K562 (cell line): Measurements from ENCODE around the gene TMEM39A. TPM values are rescaled to one million over a fixed set of nuclear protein-coding genes. Genes with fewer than 3 reads are reported as not detected.

ENCODE experiments used
- ATAC-seq: fragments of 200-7000 bp; cut with Tn5 transposase; 3 replicates; pipeline ENCODE4 v1.9.1; 2020; ENCODE audit warnings: moderate library complexity
- BruUV-seq: library from RNA; stranded (reverse); fragments of 400-500 nt; replicated peaks from 2 replicates; lab custom pipeline; 2021; lab: Mats Ljungman, UMichigan
- CTCF ChIA-PET: fragments of 300-600 bp; formaldehyde crosslinking; extraction: SDS; loops from one replicate; lab custom pipeline; 2021; ENCODE audit warnings: low intra/inter-chr PET ratio; lab: Yijun Ruan, JAX
- POLR2A ChIA-PET: fragments of 300-600, 350-650 bp; sonication (Branson Sonifier 250); formaldehyde crosslinking; extraction: SDS; loops from one replicate; lab custom pipeline; 2021; ENCODE audit warnings: antibody characterized with exemption, inconsistent platforms; lab: Yijun Ruan, JAX
- DNase-seq, 4 experiments: peaks; one replicate each; pipeline versions ENCODE4 v3.0.0 to v3.0.0-alpha.2; 2011 to 2018; ENCODE audit warnings: low spot score in 3 of 4, mixed read lengths in 3 of 4; ENCODE audit errors: extremely low read depth in 1 of 4
- FAIRE-seq: peaks from 2 replicates; lab custom pipeline; 2011; peaks lifted over from hg19 to GRCh38; lab: Jason Lieb, UNC
- H2AFZ ChIP-seq: 2 replicates; pipeline ENCODE4 v1.6.0; 2011; ENCODE audit warnings: low read depth, low read length, control low read depth, inconsistent platforms
- H3K27ac ChIP-seq: fragments of 200-600 bp; 3 replicates; pipeline ENCODE4 v1.8.0; 2011; ENCODE audit warnings: low read depth, mild to moderate bottlenecking, control low read depth, inconsistent platforms, low read length, moderate library complexity, mixed read lengths; ENCODE audit errors: extremely low read depth
- H3K27me3 ChIP-seq, 2 experiments: fragments of 300-600 bp in 1 of 2; 2 replicates in 1 of 2; 3 replicates in 1 of 2; pipeline versions ENCODE4 v1.6.0 to v1.8.0; 2011; ENCODE audit warnings: inconsistent platforms in 2 of 2, low read length in 2 of 2, mild to moderate bottlenecking in 1 of 2, mixed read lengths in 1 of 2, moderate library complexity in 1 of 2; ENCODE audit not compliant: control insufficient read depth in 2 of 2, insufficient read depth in 2 of 2
- H3K36me3 ChIP-seq: fragments of 300-600 bp; 3 replicates; pipeline ENCODE4 v1.8.0; 2011; ENCODE audit warnings: mild to moderate bottlenecking, low read length, inconsistent platforms; ENCODE audit not compliant: control insufficient read depth, insufficient read depth
- H3K4me1 ChIP-seq, 2 experiments: fragments of 200-600 bp in 1 of 2; replicated peaks in 1 of 2; 2 replicates in 1 of 2; 3 replicates in 1 of 2; pipeline versions ENCODE4 v1.5.1 to v1.8.0; 2011; ENCODE audit warnings: inconsistent platforms in 2 of 2, low read length in 2 of 2, mild to moderate bottlenecking in 1 of 2, mixed read lengths in 1 of 2, moderate library complexity in 1 of 2; ENCODE audit not compliant: control insufficient read depth in 2 of 2, insufficient read depth in 2 of 2
- H3K4me2 ChIP-seq: 2 replicates; pipeline ENCODE4 v1.6.1; 2011; ENCODE audit warnings: low read length, control low read depth, inconsistent platforms, mixed read lengths; ENCODE audit not compliant: insufficient read depth
- H3K4me3 ChIP-seq: fragments of 200-600 bp; sonication (generic), shearing (Covaris generic); 2 replicates; pipeline ENCODE4 v1.5.1; 2016; ENCODE audit warnings: control low read depth, inconsistent platforms
- H3K79me2 ChIP-seq: fragments of 200-600 bp; 3 replicates; pipeline ENCODE4 v1.8.0; 2011; ENCODE audit warnings: low read length, inconsistent platforms; ENCODE audit not compliant: control insufficient read depth, insufficient read depth
- H3K9ac ChIP-seq, 2 experiments: 2 replicates each; pipeline versions ENCODE4 v1.6.0 to v1.6.1; 2011; ENCODE audit warnings: low read depth in 2 of 2, low read length in 2 of 2, control low read depth in 1 of 2, inconsistent platforms in 1 of 2, mild to moderate bottlenecking in 1 of 2, mixed read lengths in 1 of 2; ENCODE audit not compliant: insufficient read depth in 1 of 2
- H3K9me1 ChIP-seq: one replicate; pipeline ENCODE4 v1.6.0; 2011; ENCODE audit warnings: inconsistent platforms, mild to moderate bottlenecking, low read length, moderate library complexity; ENCODE audit not compliant: control insufficient read depth, insufficient read depth
- H3K9me3 ChIP-seq: replicated peaks from 2 replicates; pipeline ENCODE4 v1.5.1; 2011; ENCODE audit warnings: low read depth, low read length, inconsistent platforms; ENCODE audit not compliant: control insufficient read depth, insufficient read depth
- H4K20me1 ChIP-seq: replicated peaks from 2 replicates; pipeline ENCODE4 v1.6.1; 2011; ENCODE audit warnings: low read length, inconsistent platforms, mixed read lengths; ENCODE audit not compliant: control insufficient read depth, insufficient read depth
- BCOR ChIP-seq: fragments of 450-650 bp; IDR thresholded peaks from 2 replicates; pipeline ENCODE4 v1.6.1; 2016
- POLR2B ChIP-seq: fragments of 450-650 bp; IDR thresholded peaks from 2 replicates; pipeline ENCODE4 v1.6.1; 2018; ENCODE audit warnings: low read depth; ENCODE audit not compliant: partially characterized antibody
- THRB ChIP-seq: fragments of 450-650 bp; formaldehyde crosslinking; conservative IDR thresholded peaks from 2 replicates; pipeline ENCODE4 v1.4.0; 2022; ENCODE audit warnings: mild to moderate bottlenecking, missing genetic modification characterization
- WGBS: fragments of 100-300 bp; shearing (Covaris generic); methylation state at CpG from one replicate; pipeline ENCODE4 v1.1.6; 2016; ENCODE audit warnings: low coverage, mixed read lengths; ENCODE audit not compliant: insufficient coverage; ENCODE audit errors: missing lambda C conversion rate; 5-methylcytosine and 5-hydroxymethylcytosine counted together
- in situ Hi-C: fragments of 300-500 bp; cut with MboI; formaldehyde crosslinking; loops from 4 replicates; pipeline ENCODE4 v1.15.0; 2018; ENCODE audit warnings: inconsistent platforms, mixed read lengths
- intact Hi-C: fragments of 100-400 bp; cut with micrococcal nuclease; formaldehyde crosslinking; loops from 2 replicates; pipeline ENCODE4 v1.14.2; 2022
- polyA plus RNA-seq, 8 experiments: library from polyadenylated mRNA; depleted of rRNA in 4 of 8; stranded (reverse) in 5 of 8; unstranded in 3 of 8; fragments of >200 nt; fragmentation: Nextera tagmentation in 2 of 8; fragmentation: Illumina TruSeq in 1 of 8; extraction: Ambion mirVana in 2 of 8; extraction: Trizol in 1 of 8; gene quantifications; 2 replicates each; pipeline versions ENCODE4 v1.2.1 to v1.2.3, GENCODE V29; 2011 to 2014; ENCODE audit warnings: inconsistent platforms in 1 of 8, missing spikeins in 1 of 8
- total RNA-seq, 7 experiments: library from RNA; depleted of rRNA in 6 of 7; stranded (reverse); fragments of >200 nt in 6 of 7; fragmentation: Illumina TruSeq in 2 of 7; extraction: Trizol in 2 of 7; gene quantifications; 2 replicates each; pipeline versions ENCODE4 v1.2.1 to v1.2.3, GENCODE V29; 2011 to 2021; ENCODE audit warnings: low replicate concordance in 1 of 7
- TF ChIP-seq, protein P1 (sequence below): sonication (generic); formaldehyde crosslinking; IDR thresholded peaks from 2 replicates; pipeline ENCODE4 v1.8.0; 2022; ENCODE audit warnings: mild to moderate bottlenecking, missing genetic modification reagents

Gene TMEM39A
- total and polyA plus RNA-seq, 9 of the 15 experiments (the other 6 are each of a cell fraction or from before 2014, with no cell fraction given): 12.0 to 41.5 (median 15.4) TPM

DNA sequence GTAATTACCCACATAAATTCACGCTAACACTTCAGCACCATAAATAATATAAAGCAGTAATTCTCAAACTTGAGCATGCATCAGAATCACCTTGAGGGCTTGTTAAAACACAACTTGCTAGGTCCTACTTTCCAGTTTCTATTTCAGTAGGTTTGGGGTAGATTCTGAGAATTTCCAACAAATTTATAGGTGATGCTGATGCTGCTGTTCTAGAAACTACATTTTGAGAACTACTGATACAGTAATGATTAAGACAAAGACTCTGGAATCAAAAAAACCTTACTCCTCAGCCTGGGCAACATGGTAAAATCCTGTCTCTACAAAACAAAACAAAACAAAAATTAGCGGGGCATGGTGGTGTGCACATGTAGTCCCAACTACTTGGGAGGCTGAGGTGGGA is 18.8 kb downstream of the TMEM39A start:
- H3K9me1 ChIP-seq: no peaks in the 10 kb centered on the region
- H3K4me1 ChIP-seq: no peaks in the 10 kb centered on the region; a peak in 1 of 5 replicates
- H3K79me2 ChIP-seq: no peaks in the 10 kb centered on the region; the same call in 2 of the 3 replicates
- 100% methylated on average over 1 of the region's 2 CpGs for WGBS
- H3K27me3 ChIP-seq: no peaks in the 10 kb centered on the region
- ATAC-seq (no peak), FAIRE-seq (no peak), DNase-seq (no peak)
- H3K9ac ChIP-seq: no peak overlapping the region
- H3K9me3 ChIP-seq: no peaks in the 10 kb centered on the region; the same call in 1 of the 2 replicates
- H3K4me2 ChIP-seq: no peak overlapping the region
- ChIA-PET POLR2A (interaction anchor here (0.6 kb wide), 1 partner anchor 233 kb away, joined by 3 read pairs; no protein-coding TSS in a partner anchor), CTCF (no interaction called here)
- no peaks in the 10 kb centered on the region for H4K20me1 ChIP-seq
- no peak overlapping the region for H2AFZ ChIP-seq
- H3K36me3 ChIP-seq: peaks cover 62% of the 10 kb centered on the region
- no peak overlapping the region for H3K27ac ChIP-seq
- BruUV-seq: no TSS peak
- H3K4me3 ChIP-seq: no peak overlapping the region
- in situ Hi-C loops: no loop called here
- no peak for TF ChIP-seq THRB (CRISPR knock-in tag)
- peak; percentile 32 for TF ChIP-seq POLR2B
- intact Hi-C loops: no loop called here

DNA sequence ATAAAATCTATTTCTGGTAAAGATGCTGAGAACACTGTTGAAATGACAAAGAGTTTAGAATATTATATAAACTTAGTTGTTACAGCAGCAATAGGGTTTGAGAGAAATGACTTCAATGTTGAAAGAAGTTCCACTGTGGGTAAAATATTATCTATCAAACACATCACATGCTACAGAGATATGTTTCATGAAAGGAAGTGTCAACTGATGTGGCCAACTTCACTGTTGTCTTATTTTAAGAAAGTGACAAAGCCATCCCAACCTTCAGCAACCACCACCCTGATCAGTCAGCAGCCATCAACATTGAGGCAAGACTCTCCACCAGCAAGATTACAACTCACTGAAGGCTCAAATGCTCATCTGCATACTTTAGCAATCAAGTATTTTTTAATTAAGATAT is 20.2 kb downstream of the TMEM39A start:
- DNase-seq: no peak
- no peaks in the 10 kb centered on the region for H4K20me1 ChIP-seq
- POLR2A ChIA-PET: no interaction called here
- no peaks in the 10 kb centered on the region; the same call in 1 of the 2 replicates for H3K9me3 ChIP-seq
- H3K27me3 ChIP-seq: no peaks in the 10 kb centered on the region
- intact Hi-C loops: no loop called here
- H3K27ac ChIP-seq: no peak overlapping the region
- H3K4me3 ChIP-seq: no peak overlapping the region
- no peaks in the 10 kb centered on the region for H3K9me1 ChIP-seq
- in situ Hi-C loops: no loop called here
- H2AFZ ChIP-seq: no peak overlapping the region
- H3K36me3 ChIP-seq: peaks cover 55% of the 10 kb centered on the region; the same call in 2 of the 3 replicates
- no peak for FAIRE-seq
- H3K9ac ChIP-seq: no peak overlapping the region
- ATAC-seq: no peak
- H3K79me2 ChIP-seq: no peaks in the 10 kb centered on the region
- no TSS peak for BruUV-seq
- no peak overlapping the region for H3K4me2 ChIP-seq
- CTCF ChIA-PET: no interaction called here
- H3K4me1 ChIP-seq: no peaks in the 10 kb centered on the region; a peak in 1 of 5 replicates
- TF ChIP-seq BCOR: no peak
- TF ChIP-seq, protein P1, sequence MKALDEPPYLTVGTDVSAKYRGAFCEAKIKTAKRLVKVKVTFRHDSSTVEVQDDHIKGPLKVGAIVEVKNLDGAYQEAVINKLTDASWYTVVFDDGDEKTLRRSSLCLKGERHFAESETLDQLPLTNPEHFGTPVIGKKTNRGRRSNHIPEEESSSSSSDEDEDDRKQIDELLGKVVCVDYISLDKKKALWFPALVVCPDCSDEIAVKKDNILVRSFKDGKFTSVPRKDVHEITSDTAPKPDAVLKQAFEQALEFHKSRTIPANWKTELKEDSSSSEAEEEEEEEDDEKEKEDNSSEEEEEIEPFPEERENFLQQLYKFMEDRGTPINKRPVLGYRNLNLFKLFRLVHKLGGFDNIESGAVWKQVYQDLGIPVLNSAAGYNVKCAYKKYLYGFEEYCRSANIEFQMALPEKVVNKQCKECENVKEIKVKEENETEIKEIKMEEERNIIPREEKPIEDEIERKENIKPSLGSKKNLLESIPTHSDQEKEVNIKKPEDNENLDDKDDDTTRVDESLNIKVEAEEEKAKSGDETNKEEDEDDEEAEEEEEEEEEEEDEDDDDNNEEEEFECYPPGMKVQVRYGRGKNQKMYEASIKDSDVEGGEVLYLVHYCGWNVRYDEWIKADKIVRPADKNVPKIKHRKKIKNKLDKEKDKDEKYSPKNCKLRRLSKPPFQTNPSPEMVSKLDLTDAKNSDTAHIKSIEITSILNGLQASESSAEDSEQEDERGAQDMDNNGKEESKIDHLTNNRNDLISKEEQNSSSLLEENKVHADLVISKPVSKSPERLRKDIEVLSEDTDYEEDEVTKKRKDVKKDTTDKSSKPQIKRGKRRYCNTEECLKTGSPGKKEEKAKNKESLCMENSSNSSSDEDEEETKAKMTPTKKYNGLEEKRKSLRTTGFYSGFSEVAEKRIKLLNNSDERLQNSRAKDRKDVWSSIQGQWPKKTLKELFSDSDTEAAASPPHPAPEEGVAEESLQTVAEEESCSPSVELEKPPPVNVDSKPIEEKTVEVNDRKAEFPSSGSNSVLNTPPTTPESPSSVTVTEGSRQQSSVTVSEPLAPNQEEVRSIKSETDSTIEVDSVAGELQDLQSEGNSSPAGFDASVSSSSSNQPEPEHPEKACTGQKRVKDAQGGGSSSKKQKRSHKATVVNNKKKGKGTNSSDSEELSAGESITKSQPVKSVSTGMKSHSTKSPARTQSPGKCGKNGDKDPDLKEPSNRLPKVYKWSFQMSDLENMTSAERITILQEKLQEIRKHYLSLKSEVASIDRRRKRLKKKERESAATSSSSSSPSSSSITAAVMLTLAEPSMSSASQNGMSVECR (CRISPR knock-in tag): no peak
